GM21723 (cell line): ENCODE results near the gene LRCH2.

Source experiments
- ATAC-seq: cut with Tn5 transposase; IDR thresholded peaks from one replicate; pipeline ENCODE4 v1.9.1; 2021; ENCODE audit warnings: mild to moderate bottlenecking, moderate library complexity; ENCODE audit not compliant: unreplicated experiment

Gene LRCH2

GRCh38 chrX:115068896-115069295, 165.0 kb downstream of the LRCH2 start:
- ATAC-seq = no peak

- ATAC-seq = no peak
Measured at GRCh38 chrX:115067812-115068211, 166.1 kb downstream of the LRCH2 start.

- ATAC-seq = no peak
Measured at GRCh38 chrX:115065304-115065703, 168.6 kb downstream of the LRCH2 start.
